Measurements from ENCODE around the gene NMNAT1.

GRCh38 chr1:10031461-10031860 lies 88.2 kb downstream of the NMNAT1 start:
- TF ChIP-seq CTCF (IDR thresholded peaks at IDR 0.05) (no peak), HDAC2 (IDR thresholded peaks at IDR 0.05) (no peak), EP300 (IDR thresholded peaks at IDR 0.05) (no peak), POLR2A (IDR thresholded peaks at IDR 0.05; ENCODE audit: low read length) (no peak), CEBPB (IDR thresholded peaks at IDR 0.05) (no peak), REST (IDR thresholded peaks at IDR 0.05) (no peak), CHD4 (IDR thresholded peaks at IDR 0.05; ENCODE audit: borderline replicate concordance) (no peak), HOXB13 (CRISPR knock-in tag; IDR thresholded peaks at IDR 0.05; ENCODE audit: low read depth) (no peak), MAX (IDR thresholded peaks at IDR 0.05) (no peak), JUN (IDR thresholded peaks at IDR 0.05) (no peak), RFX5 (IDR thresholded peaks at IDR 0.05) (no peak), KDM1A (IDR thresholded peaks at IDR 0.05; ENCODE audit: low read depth) (no peak), SREBF2 (IDR thresholded peaks at IDR 0.05) (no peak), NFE2L2 (conservative IDR thresholded peaks at IDR 0.05; ENCODE audit: low read length) (no peak)

All from A549 (cell line).